ENCODE data around the gene YIPF5.

DNA sequence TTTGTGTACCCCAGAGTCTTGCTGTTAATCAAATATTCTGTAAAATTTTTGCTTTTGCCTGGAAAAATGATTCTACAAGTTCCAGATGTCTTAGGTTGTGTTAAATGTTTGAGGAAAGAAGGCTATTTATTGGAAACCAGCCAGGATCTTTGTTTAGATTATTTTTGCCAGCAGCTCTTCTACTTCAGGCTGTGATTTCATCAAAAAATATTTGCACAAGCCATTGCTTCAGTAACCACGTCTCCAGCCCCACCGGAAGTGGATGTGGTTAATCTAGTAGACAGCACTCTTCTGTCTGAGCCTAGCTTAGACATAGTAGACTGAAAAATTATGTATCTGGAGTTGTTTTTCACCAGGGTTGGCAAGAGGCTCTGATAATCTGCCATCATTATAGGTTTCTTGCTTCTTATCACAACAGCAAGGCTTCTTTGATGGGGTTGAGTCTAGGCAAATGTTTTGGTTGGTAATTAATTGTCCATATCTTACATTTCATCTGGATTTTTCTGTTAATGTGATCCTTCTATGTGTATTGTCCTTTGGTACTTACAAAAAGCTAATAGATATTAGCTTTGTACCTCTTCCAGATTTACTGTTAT lies 17.3 kb upstream of the YIPF5 start:
- TF ChIP-seq CTCF (IDR thresholded peaks at IDR 0.05) (no peak), EP300 (IDR thresholded peaks at IDR 0.05) (no peak)

Measured in esophagus muscularis mucosa (tissue), 3 donors.